ENCODE measurements around the gene MRPL55.

DNA sequence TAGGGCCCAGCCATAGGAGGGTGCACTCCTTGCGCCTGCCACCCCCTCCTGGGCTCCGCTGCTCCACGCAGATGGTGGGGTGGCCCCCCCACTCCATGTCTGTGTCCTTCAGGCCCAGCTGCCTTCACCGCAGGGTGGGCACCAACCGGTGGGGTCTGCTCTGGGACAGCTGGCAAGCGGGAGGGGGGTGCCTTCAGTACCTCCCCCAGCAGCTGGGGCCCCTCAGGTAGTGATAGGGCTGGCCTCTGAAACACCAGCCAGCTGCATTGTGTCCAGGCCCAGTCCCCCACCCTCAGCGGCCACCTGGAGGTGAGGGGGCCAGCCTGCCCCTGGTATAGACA is 41.0 kb upstream of the MRPL55 start:
- no peak for TF ChIP-seq POLR2A (IDR thresholded peaks at IDR 0.05)
- TF ChIP-seq, protein P1, sequence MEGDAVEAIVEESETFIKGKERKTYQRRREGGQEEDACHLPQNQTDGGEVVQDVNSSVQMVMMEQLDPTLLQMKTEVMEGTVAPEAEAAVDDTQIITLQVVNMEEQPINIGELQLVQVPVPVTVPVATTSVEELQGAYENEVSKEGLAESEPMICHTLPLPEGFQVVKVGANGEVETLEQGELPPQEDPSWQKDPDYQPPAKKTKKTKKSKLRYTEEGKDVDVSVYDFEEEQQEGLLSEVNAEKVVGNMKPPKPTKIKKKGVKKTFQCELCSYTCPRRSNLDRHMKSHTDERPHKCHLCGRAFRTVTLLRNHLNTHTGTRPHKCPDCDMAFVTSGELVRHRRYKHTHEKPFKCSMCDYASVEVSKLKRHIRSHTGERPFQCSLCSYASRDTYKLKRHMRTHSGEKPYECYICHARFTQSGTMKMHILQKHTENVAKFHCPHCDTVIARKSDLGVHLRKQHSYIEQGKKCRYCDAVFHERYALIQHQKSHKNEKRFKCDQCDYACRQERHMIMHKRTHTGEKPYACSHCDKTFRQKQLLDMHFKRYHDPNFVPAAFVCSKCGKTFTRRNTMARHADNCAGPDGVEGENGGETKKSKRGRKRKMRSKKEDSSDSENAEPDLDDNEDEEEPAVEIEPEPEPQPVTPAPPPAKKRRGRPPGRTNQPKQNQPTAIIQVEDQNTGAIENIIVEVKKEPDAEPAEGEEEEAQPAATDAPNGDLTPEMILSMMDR (IDR thresholded peaks at IDR 0.05): no peak
